ENCODE data around the gene IFT80.

DNA sequence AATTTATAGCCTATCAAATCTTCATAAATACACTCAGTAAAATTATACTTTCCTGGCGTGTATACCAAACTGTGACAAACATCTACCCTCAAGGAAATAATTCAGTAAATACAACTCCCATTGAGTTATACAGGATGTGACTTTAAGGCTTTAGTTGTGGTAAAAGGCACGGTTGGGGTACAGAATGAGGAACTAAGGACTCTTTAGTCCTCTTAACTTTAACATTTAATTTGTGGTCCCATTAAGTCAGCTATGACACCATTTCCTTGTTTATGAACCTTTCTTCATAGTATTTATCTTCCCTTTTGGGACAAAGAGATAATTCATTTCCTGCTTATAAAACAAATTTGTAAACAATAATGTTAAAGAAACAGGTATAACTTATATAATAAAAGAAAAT, 30.2 kb downstream of the IFT80 start:
- TF ChIP-seq POLR2A (IDR thresholded peaks at IDR 0.05): no peak
- TF ChIP-seq, protein P1, sequence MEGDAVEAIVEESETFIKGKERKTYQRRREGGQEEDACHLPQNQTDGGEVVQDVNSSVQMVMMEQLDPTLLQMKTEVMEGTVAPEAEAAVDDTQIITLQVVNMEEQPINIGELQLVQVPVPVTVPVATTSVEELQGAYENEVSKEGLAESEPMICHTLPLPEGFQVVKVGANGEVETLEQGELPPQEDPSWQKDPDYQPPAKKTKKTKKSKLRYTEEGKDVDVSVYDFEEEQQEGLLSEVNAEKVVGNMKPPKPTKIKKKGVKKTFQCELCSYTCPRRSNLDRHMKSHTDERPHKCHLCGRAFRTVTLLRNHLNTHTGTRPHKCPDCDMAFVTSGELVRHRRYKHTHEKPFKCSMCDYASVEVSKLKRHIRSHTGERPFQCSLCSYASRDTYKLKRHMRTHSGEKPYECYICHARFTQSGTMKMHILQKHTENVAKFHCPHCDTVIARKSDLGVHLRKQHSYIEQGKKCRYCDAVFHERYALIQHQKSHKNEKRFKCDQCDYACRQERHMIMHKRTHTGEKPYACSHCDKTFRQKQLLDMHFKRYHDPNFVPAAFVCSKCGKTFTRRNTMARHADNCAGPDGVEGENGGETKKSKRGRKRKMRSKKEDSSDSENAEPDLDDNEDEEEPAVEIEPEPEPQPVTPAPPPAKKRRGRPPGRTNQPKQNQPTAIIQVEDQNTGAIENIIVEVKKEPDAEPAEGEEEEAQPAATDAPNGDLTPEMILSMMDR (IDR thresholded peaks at IDR 0.05): no peak

Measured in uterus (tissue), 2 donors.